ENCODE data around the gene UBA1.
"Not testable (repeated sequence)": the region's sequence is repeated elsewhere in the genome, so short reads cannot be mapped to it uniquely, and the experiment has no call there.

The UBA1 gene

GRCh38 chrX:47250017-47250347, 56.4 kb downstream of the UBA1 start:
- no peak overlapping the region for H4K5ac ChIP-seq (ENCODE audit: low read length)
- no peak overlapping the region for H2BK5ac ChIP-seq (ENCODE audit: low read length)
- no peaks in the 10 kb centered on the region for H3K79me2 ChIP-seq (ENCODE audit: control insufficient read depth, insufficient read depth, low read length)
- H2BK120ac ChIP-seq (ENCODE audit: low read depth, low read length), result no peak overlapping the region
- H3K9ac ChIP-seq (ENCODE audit: low read length), result no peak overlapping the region
- H3K4me2 ChIP-seq (ENCODE audit: low read length), result no peak overlapping the region
- H3K27me3 ChIP-seq (ENCODE audit: insufficient read depth, low read length, poor library complexity), result no peaks in the 10 kb centered on the region
- no peaks in the 10 kb centered on the region for H3K79me1 ChIP-seq (ENCODE audit: low read length)
- no peaks in the 10 kb centered on the region for H3K4me1 ChIP-seq (ENCODE audit: control insufficient read depth, low read depth, low read length)
- WGBS (ENCODE audit: extremely low coverage, insufficient coverage, low lambda C conversion rate), result no CpG with 5 or more reads among the region's 6 CpGs
- no peak overlapping the region for H3K4ac ChIP-seq (ENCODE audit: low read depth, low read length)
- no peak overlapping the region for H3K27ac ChIP-seq (ENCODE audit: low read depth, low read length)
- no peak overlapping the region for H2BK15ac ChIP-seq (replicated peaks; ENCODE audit: low read depth)
- no peak overlapping the region for H4K8ac ChIP-seq (ENCODE audit: low read depth, low read length)
- no peak overlapping the region for H3K18ac ChIP-seq (ENCODE audit: low read length)
- no peaks in the 10 kb centered on the region for H3K36me3 ChIP-seq (ENCODE audit: control insufficient read depth, insufficient read depth, low read length)
- H3K4me3 ChIP-seq (ENCODE audit: low read length), result no peak overlapping the region
- H2AK5ac ChIP-seq (ENCODE audit: low read length), result no peak overlapping the region
- no peak overlapping the region for H3K56ac ChIP-seq (ENCODE audit: low read length)
- DNase-seq, result no peak
- H3K23ac ChIP-seq (ENCODE audit: low read length), result no peak overlapping the region

GRCh38 chrX:47257620-47258019, 64.0 kb downstream of the UBA1 start:
- H3K79me1 ChIP-seq (ENCODE audit: low read length); H2AK5ac ChIP-seq (ENCODE audit: low read length); H4K8ac ChIP-seq (ENCODE audit: low read depth, low read length); H4K5ac ChIP-seq (ENCODE audit: low read length); H3K56ac ChIP-seq (ENCODE audit: low read length); H3K18ac ChIP-seq (ENCODE audit: low read length); H3K9ac ChIP-seq (ENCODE audit: low read length); DNase-seq; H3K27ac ChIP-seq (ENCODE audit: low read depth, low read length); H3K79me2 ChIP-seq (ENCODE audit: control insufficient read depth, insufficient read depth, low read length); H2BK15ac ChIP-seq (replicated peaks; ENCODE audit: low read depth); H3K4me3 ChIP-seq (ENCODE audit: low read length); H3K4me2 ChIP-seq (ENCODE audit: low read length); H3K4ac ChIP-seq (ENCODE audit: low read depth, low read length); H3K4me1 ChIP-seq (ENCODE audit: control insufficient read depth, low read depth, low read length); H3K23ac ChIP-seq (ENCODE audit: low read length); H2BK5ac ChIP-seq (ENCODE audit: low read length); H3K36me3 ChIP-seq (ENCODE audit: control insufficient read depth, insufficient read depth, low read length); H2BK120ac ChIP-seq (ENCODE audit: low read depth, low read length); H3K27me3 ChIP-seq (ENCODE audit: insufficient read depth, low read length, poor library complexity): not testable (repeated sequence)
- no CpG with 5 or more reads among the region's 12 CpGs for WGBS (ENCODE audit: extremely low coverage, insufficient coverage, low lambda C conversion rate)
